Gastroesophageal sphincter (tissue), 4 donors: ENCODE data around the gene HCAR3. TPM values are rescaled to one million over a fixed set of nuclear protein-coding genes. Genes with fewer than 3 reads are reported as not detected.

Experiments
- ATAC-seq: fragments of 150-250 bp; one replicate; pipeline ENCODE4 v1.9.1; 2016; ENCODE audit warnings: mild to moderate bottlenecking, moderate library complexity
- H3K27ac ChIP-seq, 4 donors: fragments of 200-600 bp; sonication (generic) in 3 of 4; 1 replicate in 3 of 4; 2 replicates in 1 of 4; pipeline ENCODE4 v1.5.1; 2016 to 2019
- H3K27me3 ChIP-seq: fragments of 200-600 bp; sonication (generic); one replicate; pipeline ENCODE4 v1.5.1; 2019
- H3K36me3 ChIP-seq, 2 donors: fragments of 200-600 bp; sonication (generic); one replicate each; pipeline ENCODE4 v1.5.1; 2019; ENCODE audit warnings: control low read depth in 1 of 2
- H3K4me1 ChIP-seq, 3 donors: fragments of 200-600 bp; sonication (generic); 1 replicate in 2 of 3; 2 replicates in 1 of 3; pipeline ENCODE4 v1.5.1; 2016 to 2019; ENCODE audit warnings: control low read depth in 2 of 3
- H3K4me3 ChIP-seq, 2 donors: fragments of 200-600 bp; sonication (generic); one replicate each; pipeline ENCODE4 v1.5.1; 2019; ENCODE audit warnings: mild to moderate bottlenecking in 1 of 2, moderate library complexity in 1 of 2
- H3K9me3 ChIP-seq, 3 donors: fragments of 200-600 bp; sonication (generic); one replicate each; pipeline ENCODE4 v1.5.1; 2017 to 2019; ENCODE audit warnings: control low read depth in 2 of 3
- EP300 ChIP-seq: sonication (generic); formaldehyde crosslinking; IDR thresholded peaks from one replicate; pipeline ENCODE4 v1.6.1; 2017; ENCODE audit warnings: antibody characterized with exemption, mild to moderate bottlenecking
- POLR2A ChIP-seq, 2 donors: fragments of 450-650 bp; IDR thresholded peaks; one replicate each; pipeline ENCODE4 v1.6.1; 2017; ENCODE audit warnings: antibody characterized with exemption in 2 of 2, mild to moderate bottlenecking in 2 of 2, moderate library complexity in 1 of 2
- POLR2AphosphoS5 ChIP-seq: sonication (generic); formaldehyde crosslinking; IDR thresholded peaks from one replicate; pipeline ENCODE4 v1.6.1; 2017; ENCODE audit warnings: antibody characterized with exemption
- WGBS, 2 donors: methylation state at CpG; one replicate each; pipeline ENCODE4 v1.1.5; 2018; ENCODE audit warnings: low coverage in 1 of 2; 5-methylcytosine and 5-hydroxymethylcytosine counted together
- total RNA-seq, 4 donors: library from RNA; depleted of rRNA; stranded (reverse); fragments of >200 nt; gene quantifications; one replicate each; pipeline ENCODE4 v1.1.0, GENCODE V29; 2016
- TF ChIP-seq, protein P1 (sequence below), 4 experiments: fragments of 200-600 bp in 2 of 4; fragments of 450-650 bp in 2 of 4; sonication (generic) in 1 of 4; IDR thresholded peaks; one replicate each; pipeline ENCODE4 v1.5.1; 2017 to 2019; ENCODE audit warnings: antibody characterized with exemption in 4 of 4, mild to moderate bottlenecking in 2 of 4, moderate library complexity in 2 of 4

HCAR3 gene
- total RNA-seq, 4 donors from 2014 or later: not detected

DNA sequence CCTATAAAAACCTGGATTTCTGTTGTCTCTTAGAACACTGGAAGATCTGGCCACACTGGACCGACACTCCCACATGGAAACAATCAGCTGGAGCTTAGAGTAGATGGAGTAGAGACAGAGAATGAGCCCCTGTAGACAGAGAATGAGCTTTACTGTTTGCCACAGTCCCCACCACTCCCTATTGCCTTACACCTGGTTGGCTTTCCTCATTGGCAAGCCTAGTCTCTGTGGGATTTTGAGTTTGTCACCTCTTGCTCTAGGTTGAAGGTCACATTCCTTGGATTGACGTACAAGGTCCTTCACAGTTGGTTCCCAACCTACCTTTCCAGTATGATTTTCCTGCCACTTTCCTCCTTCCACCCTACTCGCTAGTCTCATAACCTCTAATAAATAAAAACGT, 16.0 kb upstream of the HCAR3 start:
- no peak for ATAC-seq
- TF ChIP-seq EP300: no peak
- TF ChIP-seq, protein P1, sequence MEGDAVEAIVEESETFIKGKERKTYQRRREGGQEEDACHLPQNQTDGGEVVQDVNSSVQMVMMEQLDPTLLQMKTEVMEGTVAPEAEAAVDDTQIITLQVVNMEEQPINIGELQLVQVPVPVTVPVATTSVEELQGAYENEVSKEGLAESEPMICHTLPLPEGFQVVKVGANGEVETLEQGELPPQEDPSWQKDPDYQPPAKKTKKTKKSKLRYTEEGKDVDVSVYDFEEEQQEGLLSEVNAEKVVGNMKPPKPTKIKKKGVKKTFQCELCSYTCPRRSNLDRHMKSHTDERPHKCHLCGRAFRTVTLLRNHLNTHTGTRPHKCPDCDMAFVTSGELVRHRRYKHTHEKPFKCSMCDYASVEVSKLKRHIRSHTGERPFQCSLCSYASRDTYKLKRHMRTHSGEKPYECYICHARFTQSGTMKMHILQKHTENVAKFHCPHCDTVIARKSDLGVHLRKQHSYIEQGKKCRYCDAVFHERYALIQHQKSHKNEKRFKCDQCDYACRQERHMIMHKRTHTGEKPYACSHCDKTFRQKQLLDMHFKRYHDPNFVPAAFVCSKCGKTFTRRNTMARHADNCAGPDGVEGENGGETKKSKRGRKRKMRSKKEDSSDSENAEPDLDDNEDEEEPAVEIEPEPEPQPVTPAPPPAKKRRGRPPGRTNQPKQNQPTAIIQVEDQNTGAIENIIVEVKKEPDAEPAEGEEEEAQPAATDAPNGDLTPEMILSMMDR (IDR thresholded peaks at IDR 0.05): no peak
- TF ChIP-seq POLR2AphosphoS5: no peak
- no peak for TF ChIP-seq POLR2A (IDR thresholded peaks at IDR 0.05)
- H3K4me3 ChIP-seq: no peak overlapping the region
- H3K36me3 ChIP-seq: no peaks in the 10 kb centered on the region
- no peaks in the 10 kb centered on the region for H3K9me3 ChIP-seq
- H3K27ac ChIP-seq: no peak overlapping the region
- H3K4me1 ChIP-seq: no peaks in the 10 kb centered on the region
- peaks cover 9% of the 10 kb centered on the region for H3K27me3 ChIP-seq
- 83 to 85% methylated on average over 3 of the region's 4 CpGs for WGBS, 2 donors

DNA sequence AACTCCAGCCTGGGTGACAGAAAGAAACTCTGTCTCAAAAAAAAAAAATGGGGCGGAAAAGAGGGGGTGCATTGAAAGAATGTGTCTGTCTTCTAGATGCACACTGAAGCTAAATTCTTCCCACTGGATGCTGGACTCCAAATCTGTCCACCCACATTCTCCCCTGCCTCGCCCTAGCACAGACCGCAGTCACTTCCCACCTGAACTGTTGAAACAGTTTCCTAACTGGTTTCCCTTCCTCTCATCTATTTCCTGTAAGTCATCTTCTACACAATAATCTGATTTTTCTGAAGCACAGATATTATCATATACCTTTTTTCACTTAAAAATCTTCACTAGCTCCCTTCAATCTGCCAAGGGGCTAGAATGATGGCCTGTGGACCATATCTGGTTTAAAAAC, 15.6 kb upstream of the HCAR3 start:
- no peaks in the 10 kb centered on the region for H3K36me3 ChIP-seq
- no peak for ATAC-seq
- WGBS, 2 donors: 80 to 84% methylated on average over 3 of the region's 3 CpGs
- H3K4me1 ChIP-seq: no peaks in the 10 kb centered on the region
- TF ChIP-seq, protein P1 (IDR thresholded peaks at IDR 0.05): no peak
- TF ChIP-seq EP300: no peak
- TF ChIP-seq POLR2AphosphoS5: no peak
- TF ChIP-seq POLR2A (IDR thresholded peaks at IDR 0.05): no peak
- no peak overlapping the region for H3K4me3 ChIP-seq
- peaks cover 9% of the 10 kb centered on the region for H3K27me3 ChIP-seq
- H3K27ac ChIP-seq: no peak overlapping the region
- no peaks in the 10 kb centered on the region for H3K9me3 ChIP-seq

DNA sequence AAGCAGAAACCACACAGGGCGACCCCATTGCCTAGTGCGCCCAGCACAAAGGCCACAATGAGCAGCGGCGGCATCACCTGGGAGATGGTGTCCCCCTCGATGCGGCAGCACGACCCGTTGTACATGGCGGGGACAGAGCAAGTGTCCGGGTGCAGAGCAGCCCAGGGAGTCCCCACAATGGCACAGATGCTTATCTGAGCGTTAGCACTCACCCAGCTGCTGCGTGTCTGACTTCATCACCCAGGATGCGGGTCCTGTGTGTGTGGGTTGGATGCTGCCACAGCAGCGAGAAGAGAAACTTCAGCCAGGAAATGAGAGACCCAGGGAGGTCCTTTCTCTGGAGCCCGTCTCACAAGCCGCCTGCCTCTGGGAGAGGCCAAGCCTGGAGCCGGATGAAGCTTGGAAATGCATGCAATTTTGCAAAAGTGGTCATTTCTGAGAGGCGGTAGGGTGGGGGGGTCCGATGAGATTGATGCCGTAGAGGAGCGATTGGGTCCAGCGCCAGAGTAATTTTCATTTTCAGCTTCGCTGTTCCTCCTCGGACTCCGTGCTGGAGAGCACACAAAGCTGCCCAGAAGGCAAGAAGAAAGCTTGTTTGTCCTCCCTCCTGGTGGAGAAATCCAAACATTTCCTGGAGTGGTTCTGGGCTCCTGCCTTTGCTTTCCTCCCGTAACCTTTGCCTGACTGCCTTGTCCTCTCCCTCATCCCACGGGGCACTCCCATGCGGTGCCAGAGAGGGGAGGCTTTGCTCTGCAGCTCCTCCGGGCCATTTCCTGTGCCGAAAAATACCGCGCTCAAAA, 13.8 kb upstream of the HCAR3 start, which contains the start of gene HCAR1:
Gene HCAR1, minus strand, starts transcription at position 630 of the 800 bp plus-strand sequence. Its CDS starts 505 bp downstream, at position 125.
- peaks cover 9% of the 10 kb centered on the region for H3K27me3 ChIP-seq
- H3K9me3 ChIP-seq: no peaks in the 10 kb centered on the region
- H3K36me3 ChIP-seq: no peaks in the 10 kb centered on the region
- H3K4me1 ChIP-seq: no peaks in the 10 kb centered on the region
- peak within 1 kb of the TSS in 1 of 2 donors; percentile 37 for H3K4me3 ChIP-seq
- TF ChIP-seq POLR2AphosphoS5 (no peak), POLR2A (IDR thresholded peaks at IDR 0.05) (no peak), EP300 (no peak)
- TF ChIP-seq, protein P1 (IDR thresholded peaks at IDR 0.05): no peak
- H3K27ac ChIP-seq: no peak within 1 kb of the TSS
- ATAC-seq: no peak
- 48 to 67% methylated on average over 5 to 6 of the region's 32 CpGs for WGBS, 2 donors

DNA sequence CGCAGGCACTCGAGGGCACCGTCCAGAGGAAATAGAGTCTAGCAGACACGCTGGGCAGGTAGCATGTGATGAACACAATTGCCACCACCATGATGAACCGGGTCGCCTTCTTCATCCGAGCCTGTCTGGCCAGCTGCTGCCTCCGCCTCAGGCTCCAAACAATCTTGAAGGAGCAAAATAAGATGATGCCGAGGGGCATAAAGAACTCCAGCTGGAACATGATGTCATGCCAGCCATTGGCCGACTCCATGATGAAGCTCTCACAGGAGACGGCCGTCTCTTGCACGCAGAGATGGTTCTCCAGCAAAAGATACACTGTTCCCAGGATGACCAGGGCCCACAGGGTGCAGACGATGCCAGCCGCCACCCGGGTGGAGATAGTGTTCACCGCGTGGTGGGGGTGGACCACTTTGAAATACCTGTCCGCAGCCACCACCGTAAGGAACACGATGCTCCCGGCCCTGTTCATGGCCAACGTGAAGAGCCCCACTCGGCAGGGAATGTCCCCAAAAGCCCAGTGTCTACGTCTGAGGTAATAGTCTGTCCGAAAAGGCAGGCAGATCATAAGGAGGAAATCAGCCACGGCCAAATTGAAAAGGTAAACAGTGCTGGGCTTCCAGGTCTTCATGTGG, 13.1 kb upstream of the HCAR3 start:
- no peak overlapping the region for H3K4me3 ChIP-seq
- H3K4me1 ChIP-seq: no peaks in the 10 kb centered on the region
- no peaks in the 10 kb centered on the region for H3K36me3 ChIP-seq
- peaks cover 9% of the 10 kb centered on the region for H3K27me3 ChIP-seq
- ATAC-seq: no peak
- WGBS, 2 donors: 92 to 96% methylated on average over 5 to 6 of the region's 27 CpGs
- H3K9me3 ChIP-seq: no peaks in the 10 kb centered on the region
- TF ChIP-seq POLR2A (IDR thresholded peaks at IDR 0.05) (no peak), EP300 (no peak), POLR2AphosphoS5 (no peak)
- TF ChIP-seq, protein P1 (IDR thresholded peaks at IDR 0.05): no peak
- no peak overlapping the region for H3K27ac ChIP-seq
